ENCODE results near the gene CCL17.
A peak's percentile ranks its signal among the peaks of the same experiment; 100 is the strongest.

Gene CCL17

GRCh38 chr16:57445510-57445909, 40.9 kb downstream of the CCL17 start:
- Histone ChIP-seq H3K4me3 (ENCODE audit: low read depth in 1 of 2, low read length in 2 of 2) (no peak overlapping the region), H3K9ac (ENCODE audit: low read length) (no peak overlapping the region), H3K27me3 (ENCODE audit: control insufficient read depth in 1 of 2, insufficient read depth in 2 of 2, low read length in 2 of 2) (no peaks in the 10 kb centered on the region), H3K9me3 (ENCODE audit: low read length) (no peaks in the 10 kb centered on the region), H3K27ac (ENCODE audit: low read depth, low read length) (no peak overlapping the region), H3K4me1 (ENCODE audit: insufficient read depth, low read length) (peaks cover 24% of the 10 kb centered on the region), H3K36me3 (ENCODE audit: insufficient read depth, low read length) (no peaks in the 10 kb centered on the region)

- no peaks in the 10 kb centered on the region for H3K27me3 ChIP-seq (ENCODE audit: control insufficient read depth in 1 of 2, insufficient read depth in 2 of 2, low read length in 2 of 2)
- peaks cover 8% of the 10 kb centered on the region for H3K36me3 ChIP-seq (ENCODE audit: insufficient read depth, low read length)
- H3K4me1 ChIP-seq (ENCODE audit: insufficient read depth, low read length): peaks cover 24% of the 10 kb centered on the region
- no peaks in the 10 kb centered on the region for H3K9me3 ChIP-seq (ENCODE audit: low read length)
- H3K9ac ChIP-seq (ENCODE audit: low read length): peak overlapping the region; percentile 91
- peak overlapping the region; percentile 78 to 97 for H3K4me3 ChIP-seq (ENCODE audit: low read depth in 1 of 2, low read length in 2 of 2)
- peak overlapping the region; percentile 97 for H3K27ac ChIP-seq (ENCODE audit: low read depth, low read length)
Measured at GRCh38 chr16:57446531-57447185, 42.1 kb downstream of the CCL17 start.

GRCh38 chr16:57447186-57447962, 42.8 kb downstream of the CCL17 start, which contains the start of the genes CIAPIN1 and COQ9:
Gene CIAPIN1, minus strand, starts transcription at chr16:57447385. Its CDS starts 6,457 bp downstream, at chr16:57440928.
Gene COQ9, plus strand, starts transcription at chr16:57447479. Its CDS starts 27 bp downstream, at chr16:57447506.
- Histone ChIP-seq H3K4me1 (ENCODE audit: insufficient read depth, low read length) (peaks cover 24% of the 10 kb centered on the region), H3K27me3 (ENCODE audit: control insufficient read depth in 1 of 2, insufficient read depth in 2 of 2, low read length in 2 of 2) (no peaks in the 10 kb centered on the region), H3K9ac (ENCODE audit: low read length) (peak within 1 kb of the TSS; percentile 91), H3K4me3 (ENCODE audit: low read depth in 1 of 2, low read length in 2 of 2) (peak within 1 kb of the TSS; percentile 78 to 97), H3K27ac (ENCODE audit: low read depth, low read length) (peak within 1 kb of the TSS; percentile 97), H3K9me3 (ENCODE audit: low read length) (no peaks in the 10 kb centered on the region), H3K36me3 (ENCODE audit: insufficient read depth, low read length) (peaks cover 14% of the 10 kb centered on the region)

GRCh38 chr16:57452021-57452420, 47.5 kb downstream of the CCL17 start:
- Histone ChIP-seq H3K9ac (ENCODE audit: low read length) (no peak overlapping the region), H3K4me1 (ENCODE audit: insufficient read depth, low read length) (peaks cover 15% of the 10 kb centered on the region), H3K36me3 (ENCODE audit: insufficient read depth, low read length) (peaks cover 59% of the 10 kb centered on the region), H3K27me3 (ENCODE audit: control insufficient read depth in 1 of 2, insufficient read depth in 2 of 2, low read length in 2 of 2) (no peaks in the 10 kb centered on the region), H3K9me3 (ENCODE audit: low read length) (no peaks in the 10 kb centered on the region), H3K27ac (ENCODE audit: low read depth, low read length) (no peak overlapping the region), H3K4me3 (ENCODE audit: low read depth in 1 of 2, low read length in 2 of 2) (no peak overlapping the region)

GRCh38 chr16:57462209-57462977, 57.8 kb downstream of the CCL17 start, which contains the start of gene POLR2C:
Gene POLR2C, plus strand, starts transcription at chr16:57462679. Its CDS starts 46 bp downstream, at chr16:57462725.
- Histone ChIP-seq H3K27ac (ENCODE audit: low read depth, low read length) (peak within 1 kb of the TSS; percentile 74), H3K36me3 (ENCODE audit: insufficient read depth, low read length) (peaks cover 58% of the 10 kb centered on the region), H3K4me1 (ENCODE audit: insufficient read depth, low read length) (peaks cover 22% of the 10 kb centered on the region), H3K9ac (ENCODE audit: low read length) (peak within 1 kb of the TSS; percentile 74), H3K9me3 (ENCODE audit: low read length) (no peaks in the 10 kb centered on the region), H3K27me3 (ENCODE audit: control insufficient read depth in 1 of 2, insufficient read depth in 2 of 2, low read length in 2 of 2) (no peaks in the 10 kb centered on the region), H3K4me3 (ENCODE audit: low read depth in 1 of 2, low read length in 2 of 2) (peak within 1 kb of the TSS; percentile 81 to 82)

- Histone ChIP-seq H3K27ac (ENCODE audit: low read depth, low read length) (peak overlapping the region; percentile 74), H3K36me3 (ENCODE audit: insufficient read depth, low read length) (peaks cover 52% of the 10 kb centered on the region), H3K9me3 (ENCODE audit: low read length) (no peaks in the 10 kb centered on the region), H3K9ac (ENCODE audit: low read length) (peak overlapping the region; percentile 74), H3K4me3 (ENCODE audit: low read depth in 1 of 2, low read length in 2 of 2) (peak overlapping the region; percentile 81 to 82), H3K27me3 (ENCODE audit: control insufficient read depth in 1 of 2, insufficient read depth in 2 of 2, low read length in 2 of 2) (no peaks in the 10 kb centered on the region), H3K4me1 (ENCODE audit: insufficient read depth, low read length) (peaks cover 22% of the 10 kb centered on the region)
Measured at GRCh38 chr16:57462978-57463362, 58.4 kb downstream of the CCL17 start.

- Histone ChIP-seq H3K9me3 (ENCODE audit: low read length) (no peaks in the 10 kb centered on the region), H3K9ac (ENCODE audit: low read length) (no peak overlapping the region), H3K27ac (ENCODE audit: low read depth, low read length) (no peak overlapping the region), H3K27me3 (ENCODE audit: control insufficient read depth in 1 of 2, insufficient read depth in 2 of 2, low read length in 2 of 2) (no peaks in the 10 kb centered on the region), H3K36me3 (ENCODE audit: insufficient read depth, low read length) (peaks cover 50% of the 10 kb centered on the region), H3K4me1 (ENCODE audit: insufficient read depth, low read length) (peaks cover 22% of the 10 kb centered on the region), H3K4me3 (ENCODE audit: low read depth in 1 of 2, low read length in 2 of 2) (no peak overlapping the region)
Measured at GRCh38 chr16:57464523-57464922, 60.0 kb downstream of the CCL17 start.

Measured in muscle layer of colon (tissue), 2 donors.